Mucosa of gallbladder (tissue), 1 donor: Measurements from ENCODE around the gene ZFPM1. TPM values are rescaled to one million over a fixed set of nuclear protein-coding genes. Genes with fewer than 3 reads are reported as not detected.

Experiments
- DNase-seq: peaks from one replicate; pipeline ENCODE4 v3.0.0-alpha.2; 2020; ENCODE audit warnings: low spot score
- total RNA-seq: library from RNA; stranded (reverse); gene quantifications from one replicate; pipeline ENCODE4 v1.2.1, GENCODE V29; 2021
- donor health status: DM: no; HTN: no; CAD: no.

Gene ZFPM1
- total RNA-seq, 1 donor from 2014 or later, result 72.0 TPM

GRCh38 chr16:88560714-88561484 lies 107.8 kb downstream of the ZFPM1 start:
- no peak for DNase-seq

- no peak for DNase-seq
Observed at GRCh38 chr16:88561485-88562359, 108.6 kb downstream of the ZFPM1 start.

GRCh38 chr16:88566158-88566557 lies 113.1 kb downstream of the ZFPM1 start:
- DNase-seq, result no peak

- DNase-seq, result no peak
Observed at GRCh38 chr16:88568710-88569613, 115.9 kb downstream of the ZFPM1 start.

GRCh38 chr16:88569614-88569984 lies 116.5 kb downstream of the ZFPM1 start:
- DNase-seq, result no peak

- DNase-seq, result peak; percentile 98
Observed at GRCh38 chr16:88569985-88570690, 117.1 kb downstream of the ZFPM1 start, which contains the start of gene ZC3H18. TSS of gene ZC3H18 (plus strand) at chr16:88570403. CDS start at chr16:88577124, 6,721 bp downstream.

GRCh38 chr16:88570691-88571092 lies 117.6 kb downstream of the ZFPM1 start:
- DNase-seq, result no peak

- no peak for DNase-seq
Observed at GRCh38 chr16:88575251-88575650, 122.2 kb downstream of the ZFPM1 start.

- no peak for DNase-seq
Observed at GRCh38 chr16:88576307-88576706, 123.2 kb downstream of the ZFPM1 start.

GRCh38 chr16:88577166-88577565 lies 124.1 kb downstream of the ZFPM1 start:
- no peak for DNase-seq

- DNase-seq, result no peak
Observed at GRCh38 chr16:88578446-88579313, 125.6 kb downstream of the ZFPM1 start.

GRCh38 chr16:88580371-88580770 lies 127.3 kb downstream of the ZFPM1 start:
- DNase-seq, result no peak

- DNase-seq, result no peak
Observed at GRCh38 chr16:88581033-88581432, 128.0 kb downstream of the ZFPM1 start.

GRCh38 chr16:88582912-88583575 lies 130.0 kb downstream of the ZFPM1 start:
- no peak for DNase-seq

GRCh38 chr16:88584676-88585075 lies 131.6 kb downstream of the ZFPM1 start:
- no peak for DNase-seq

- no peak for DNase-seq
Observed at GRCh38 chr16:88585269-88585668, 132.2 kb downstream of the ZFPM1 start.

GRCh38 chr16:88585927-88586581 lies 133.0 kb downstream of the ZFPM1 start:
- no peak for DNase-seq
